MG63 (cell line): Measurements from ENCODE around the gene SCGB2B2. TPM values are rescaled to one million over a fixed set of nuclear protein-coding genes. Genes with fewer than 3 reads are reported as not detected.
A peak's percentile ranks its signal among the peaks of the same experiment; 100 is the strongest.

Experiments
- DNase-seq: peaks from one replicate; pipeline ENCODE4 v3.0.0-alpha.2; 2020
- H3K27me3 ChIP-seq: fragments of 250-450 bp; sonication (Bioruptor Pico); 2 replicates; pipeline ENCODE4 v1.5.1; 2020; ENCODE audit warnings: mild to moderate bottlenecking, moderate library complexity
- H3K36me3 ChIP-seq: fragments of 250-450 bp; sonication (Bioruptor Pico); 2 replicates; pipeline ENCODE4 v1.5.1; 2020; ENCODE audit warnings: mild to moderate bottlenecking, moderate library complexity
- H3K4me3 ChIP-seq: fragments of 250-450 bp; sonication (Bioruptor Pico); 2 replicates; pipeline ENCODE4 v1.5.1; 2020; ENCODE audit warnings: mild to moderate bottlenecking, moderate library complexity
- H3K9me3 ChIP-seq: fragments of 250-450 bp; sonication (Bioruptor Pico); 2 replicates; pipeline ENCODE4 v1.5.1; 2020; ENCODE audit warnings: mild to moderate bottlenecking, moderate library complexity
- total RNA-seq: library from RNA; depleted of rRNA; stranded (reverse); fragments of >200 nt; shearing (Covaris generic); gene quantifications from 2 replicates; pipeline ENCODE4 v1.2.3, GENCODE V29; 2014; ENCODE audit warnings: low replicate concordance; rRNA removed

Gene SCGB2B2
- total RNA-seq, 1 experiment from 2014 or later, result not detected

DNA sequence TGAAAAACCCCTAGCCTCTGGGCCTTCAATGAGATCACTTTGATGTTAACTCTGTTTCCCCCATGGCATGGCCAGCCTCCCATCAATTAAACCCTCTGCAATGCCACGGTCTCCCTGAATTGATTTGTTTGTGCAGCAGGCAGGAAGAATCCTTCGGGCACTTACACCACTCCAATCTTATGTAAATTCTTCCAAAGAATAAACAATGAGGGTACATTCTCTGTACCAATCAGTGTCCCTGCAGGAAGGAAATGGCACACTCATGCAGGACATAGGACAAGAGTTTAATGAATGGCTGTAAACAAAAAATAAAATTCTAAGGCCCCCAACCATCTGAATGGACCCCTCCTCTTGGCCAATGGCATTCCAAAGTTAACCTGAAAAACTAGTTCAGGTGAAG is 22.2 kb downstream of the SCGB2B2 start:
- no peak for DNase-seq
- Histone ChIP-seq H3K9me3 (peaks cover 2% of the 10 kb centered on the region), H3K4me3 (no peak overlapping the region), H3K27me3 (no peaks in the 10 kb centered on the region; the same call in 1 of the 2 replicates), H3K36me3 (no peaks in the 10 kb centered on the region)

DNA sequence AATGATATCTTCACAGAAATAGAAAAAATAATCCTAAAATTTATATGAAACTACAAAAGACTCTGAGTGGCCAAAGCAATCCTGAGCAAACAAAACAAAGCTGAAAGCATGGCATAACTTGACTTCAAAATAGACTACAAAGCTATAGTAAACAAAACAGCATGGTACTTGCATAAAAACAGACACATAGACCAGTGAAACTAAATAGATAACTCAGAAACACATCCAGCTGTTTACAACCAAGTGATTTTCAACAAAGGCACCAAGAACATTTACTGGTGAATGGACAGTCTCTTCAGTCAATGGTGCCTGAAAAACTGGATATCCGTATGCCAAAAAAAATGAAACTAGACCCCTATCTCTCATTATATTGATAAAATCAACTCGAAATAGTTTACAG is 25.2 kb downstream of the SCGB2B2 start:
- peaks cover 2% of the 10 kb centered on the region for H3K9me3 ChIP-seq
- no peak for DNase-seq
- no peaks in the 10 kb centered on the region for H3K36me3 ChIP-seq
- no peaks in the 10 kb centered on the region; the same call in 1 of the 2 replicates for H3K27me3 ChIP-seq
- no peak overlapping the region for H3K4me3 ChIP-seq

DNA sequence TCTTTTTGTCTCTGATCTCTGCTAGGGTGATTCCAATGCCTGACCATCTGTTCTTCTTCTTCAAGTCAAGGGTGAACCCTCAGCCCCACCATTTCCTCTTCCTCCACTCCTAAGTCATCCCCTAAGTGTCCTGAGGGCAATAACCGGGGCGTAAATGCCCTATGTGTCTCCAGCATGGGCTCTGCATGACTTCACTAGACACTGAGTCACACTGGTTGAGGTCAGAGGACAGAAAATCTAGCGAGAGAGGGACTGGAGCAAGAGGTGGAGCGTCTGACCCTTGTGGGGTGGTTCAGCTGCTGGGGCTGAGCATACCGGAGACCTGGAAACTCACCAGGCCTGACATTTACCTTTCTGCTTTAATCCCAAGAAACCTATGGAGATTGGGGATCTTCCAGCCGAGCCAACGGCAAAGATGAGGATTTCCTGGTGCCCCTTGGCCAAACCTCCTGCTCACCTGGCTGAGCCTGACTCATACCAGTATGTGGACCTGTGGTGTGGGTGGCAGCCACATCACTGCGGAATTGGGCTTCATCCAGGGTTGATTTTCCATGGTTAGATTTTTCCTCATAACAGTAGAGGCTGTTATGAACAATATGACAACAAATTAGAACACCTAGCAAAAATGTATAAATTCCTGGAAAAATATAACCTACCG is 26.9 kb downstream of the SCGB2B2 start:
- Histone ChIP-seq H3K36me3 (no peaks in the 10 kb centered on the region), H3K4me3 (no peak overlapping the region), H3K27me3 (no peaks in the 10 kb centered on the region; the same call in 1 of the 2 replicates), H3K9me3 (peaks cover 2% of the 10 kb centered on the region)
- no peak for DNase-seq

DNA sequence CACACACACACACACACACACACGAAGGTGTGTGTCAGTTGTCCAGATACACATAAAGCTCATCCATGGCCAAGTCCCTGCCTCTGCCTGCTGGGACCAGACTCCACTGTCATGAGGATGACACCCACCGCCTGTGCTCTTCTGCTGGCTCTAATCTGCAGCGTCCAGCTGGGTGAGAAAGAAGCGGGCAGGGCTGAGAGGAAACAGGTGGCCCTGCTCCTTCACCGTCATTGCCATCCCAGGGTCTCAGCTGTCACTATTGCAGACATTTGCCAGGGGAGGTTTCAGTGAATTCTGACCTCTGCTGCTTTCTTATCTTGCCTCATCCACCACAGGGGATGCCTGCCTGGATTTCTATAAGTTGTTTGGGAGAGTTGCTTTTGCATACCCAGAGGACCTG is 31.4 kb downstream of the SCGB2B2 start:
- H3K27me3 ChIP-seq, result no peaks in the 10 kb centered on the region; the same call in 1 of the 2 replicates
- H3K4me3 ChIP-seq, result no peak overlapping the region
- H3K36me3 ChIP-seq, result no peaks in the 10 kb centered on the region
- no peaks in the 10 kb centered on the region for H3K9me3 ChIP-seq
- DNase-seq, result no peak

DNA sequence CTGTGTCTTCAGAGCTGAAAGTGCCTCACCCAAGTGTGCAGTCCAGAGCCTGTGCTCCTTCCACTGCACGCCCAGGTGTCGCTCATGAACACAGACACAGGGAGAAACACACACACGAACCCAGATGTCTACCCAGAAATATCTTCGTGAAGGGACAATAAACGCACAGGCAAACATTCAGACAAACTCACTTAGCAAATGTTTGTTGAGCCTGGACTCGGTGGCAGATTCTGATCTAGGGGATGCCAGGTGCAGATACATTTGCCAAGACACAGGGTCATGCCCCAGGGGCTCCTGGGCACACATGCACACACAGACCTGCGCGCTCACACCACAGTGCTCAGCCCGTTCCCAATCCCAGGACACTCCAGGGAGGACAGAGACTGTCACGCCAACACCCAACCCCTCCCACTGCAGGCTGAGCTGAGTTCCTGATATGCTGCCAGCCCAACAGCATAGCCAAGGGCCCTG is 31.9 kb downstream of the SCGB2B2 start:
- H3K27me3 ChIP-seq, result no peaks in the 10 kb centered on the region; the same call in 1 of the 2 replicates
- DNase-seq, result no peak

DNA sequence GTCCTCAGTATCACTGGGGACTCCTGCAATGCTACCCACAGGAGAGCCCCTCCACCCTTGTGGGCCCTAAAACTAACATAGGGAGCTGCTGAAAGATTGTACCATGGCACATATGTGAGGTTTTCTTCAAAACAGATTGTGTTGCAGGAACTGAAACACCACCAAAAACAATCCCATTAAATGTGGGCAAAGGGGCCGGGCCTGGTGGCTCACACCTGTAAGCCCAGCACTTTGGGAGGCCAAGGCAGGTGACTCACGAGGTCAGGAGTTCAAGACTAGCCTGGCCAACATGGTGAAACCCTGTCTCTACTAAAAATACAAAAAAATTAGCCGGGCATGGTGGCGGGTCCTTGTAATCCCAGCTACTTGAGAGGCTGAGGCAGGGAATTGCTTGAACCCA is 34.7 kb downstream of the SCGB2B2 start:
- DNase-seq, result no peak
- no peaks in the 10 kb centered on the region for H3K36me3 ChIP-seq
- no peaks in the 10 kb centered on the region for H3K9me3 ChIP-seq
- no peaks in the 10 kb centered on the region for H3K27me3 ChIP-seq
- no peak overlapping the region for H3K4me3 ChIP-seq

More for the DNA sequence above, 31.9 kb downstream of the SCGB2B2 start:
- Histone ChIP-seq H3K36me3 (no peaks in the 10 kb centered on the region), H3K9me3 (no peaks in the 10 kb centered on the region), H3K4me3 (no peak overlapping the region)

DNA sequence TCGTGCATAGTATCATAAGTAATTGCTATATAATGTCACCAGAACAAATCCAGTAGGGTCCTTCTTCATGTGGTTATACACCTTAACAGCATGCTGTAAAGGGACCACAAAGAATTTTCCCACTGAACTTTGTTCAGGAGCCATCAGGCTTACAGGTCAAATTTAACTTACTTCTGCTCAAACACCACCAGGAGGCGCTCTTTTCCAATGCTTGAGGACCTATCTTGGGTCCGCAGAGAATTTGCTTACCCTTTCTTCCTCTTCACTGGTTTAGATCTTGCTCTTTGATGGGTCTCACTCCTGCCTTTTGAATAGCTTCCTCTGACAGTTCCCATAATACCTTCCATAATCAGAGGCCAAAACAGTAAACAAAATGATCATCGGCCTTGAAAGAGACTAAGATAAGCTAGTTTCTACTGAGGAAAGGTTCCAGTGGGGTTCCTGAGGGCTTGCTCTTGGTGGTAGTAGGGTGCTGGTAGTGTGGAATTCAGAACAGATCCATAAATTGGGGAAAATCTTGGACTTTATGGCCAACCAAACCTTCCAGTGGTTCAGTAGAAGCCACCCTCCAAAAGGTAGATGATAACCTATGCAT is 37.4 kb downstream of the SCGB2B2 start:
- H3K27me3 ChIP-seq, result no peaks in the 10 kb centered on the region
- no peak overlapping the region for H3K4me3 ChIP-seq
- peak; percentile 14 for DNase-seq
- no peaks in the 10 kb centered on the region for H3K36me3 ChIP-seq
- H3K9me3 ChIP-seq, result peaks cover 5% of the 10 kb centered on the region

DNA sequence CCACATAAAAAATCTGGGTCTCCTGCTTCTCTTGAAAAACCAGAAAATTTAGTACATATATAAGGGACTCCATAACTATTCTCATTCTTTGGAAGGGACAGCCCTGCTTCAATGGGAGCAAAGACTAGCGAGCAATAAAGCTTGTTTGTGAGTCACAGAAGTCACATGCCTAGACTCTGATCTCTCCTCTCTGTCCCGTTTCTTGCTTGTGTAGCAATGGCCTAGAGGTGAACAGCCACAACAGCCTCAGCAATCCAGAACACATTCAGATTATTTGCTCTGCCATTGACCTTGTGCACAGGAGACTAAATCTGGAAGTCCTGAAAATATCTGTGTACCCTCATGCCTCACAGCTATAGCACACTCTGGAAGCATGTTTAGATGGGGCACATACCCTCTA is 43.2 kb downstream of the SCGB2B2 start:
- Histone ChIP-seq H3K36me3 (no peaks in the 10 kb centered on the region), H3K27me3 (no peaks in the 10 kb centered on the region; the same call in 1 of the 2 replicates), H3K4me3 (no peak overlapping the region), H3K9me3 (peaks cover 5% of the 10 kb centered on the region)
- DNase-seq, result no peak

Other genes starting within 250 kb of the SCGB2B2 start
- 298 and 359 TPM in 2 replicates for gene UBA2, start 248.8 kb downstream of the SCGB2B2 start, total RNA-seq
- 57.1 and 82.3 TPM in 2 replicates for gene WTIP, start 195.4 kb downstream of the SCGB2B2 start, total RNA-seq
- gene ZNF302, start 519 bp upstream of the SCGB2B2 start, total RNA-seq, result 4.3 and 17.4 TPM in 2 replicates
- gene ZNF181, start 57.1 kb upstream of the SCGB2B2 start, total RNA-seq, result 17.2 and 24.2 TPM in 2 replicates
- 4.9 and 12.3 TPM in 2 replicates for gene ZNF599, start 96.1 kb upstream of the SCGB2B2 start, total RNA-seq
- gene ZNF30, start 249.7 kb upstream of the SCGB2B2 start, total RNA-seq, result 2.1 and 4.2 TPM in 2 replicates